Activated gamma-delta T cell treated with anti-CD3 and anti-CD28 coated beads, Interleukin-2, amount 50 U/mL, for 16 hours (primary cell): ENCODE data around the gene NDUFAF2.
"Not testable (repeated sequence)": the region's sequence is repeated elsewhere in the genome, so short reads cannot be mapped to it uniquely, and the experiment has no call there.

ENCODE experiments used
- DNase-seq: peaks from one replicate; pipeline ENCODE4 v3.0.0-alpha.2; 2020; ENCODE audit warnings: low read depth

NDUFAF2 gene

GRCh38 chr5:61177716-61178115 is 232.7 kb downstream of the NDUFAF2 start:
- DNase-seq = no peak

- no peak for DNase-seq
Measured at GRCh38 chr5:61178702-61179101, 233.7 kb downstream of the NDUFAF2 start.

GRCh38 chr5:61180886-61181285 is 235.9 kb downstream of the NDUFAF2 start:
- DNase-seq = no peak

- no peak for DNase-seq
Measured at GRCh38 chr5:61182449-61182848, 237.4 kb downstream of the NDUFAF2 start.

- DNase-seq = no peak
Measured at GRCh38 chr5:61183538-61183937, 238.5 kb downstream of the NDUFAF2 start.

- no peak for DNase-seq
Measured at GRCh38 chr5:61184708-61185107, 239.7 kb downstream of the NDUFAF2 start.

- no peak for DNase-seq
Measured at GRCh38 chr5:61186634-61187033, 241.6 kb downstream of the NDUFAF2 start.

- DNase-seq = not testable (repeated sequence)
Measured at GRCh38 chr5:61187352-61187751, 242.3 kb downstream of the NDUFAF2 start.

GRCh38 chr5:61187826-61188225 is 242.8 kb downstream of the NDUFAF2 start:
- not testable (repeated sequence) for DNase-seq

GRCh38 chr5:61198606-61199005 is 253.6 kb downstream of the NDUFAF2 start:
- no peak for DNase-seq

- no peak for DNase-seq
Measured at GRCh38 chr5:61200582-61201155, 255.7 kb downstream of the NDUFAF2 start.

GRCh38 chr5:61202213-61202612 is 257.2 kb downstream of the NDUFAF2 start:
- DNase-seq = no peak
